ENCODE data around the gene POLG2. TPM values are rescaled to one million over a fixed set of nuclear protein-coding genes. Genes with fewer than 3 reads are reported as not detected.

POLG2 gene
- total and polyA plus RNA-seq, 9 of the 15 experiments (the other 6 are each of a cell fraction or from before 2014, with no cell fraction given): 13.4 to 44.8 (median 37.0) TPM

DNA sequence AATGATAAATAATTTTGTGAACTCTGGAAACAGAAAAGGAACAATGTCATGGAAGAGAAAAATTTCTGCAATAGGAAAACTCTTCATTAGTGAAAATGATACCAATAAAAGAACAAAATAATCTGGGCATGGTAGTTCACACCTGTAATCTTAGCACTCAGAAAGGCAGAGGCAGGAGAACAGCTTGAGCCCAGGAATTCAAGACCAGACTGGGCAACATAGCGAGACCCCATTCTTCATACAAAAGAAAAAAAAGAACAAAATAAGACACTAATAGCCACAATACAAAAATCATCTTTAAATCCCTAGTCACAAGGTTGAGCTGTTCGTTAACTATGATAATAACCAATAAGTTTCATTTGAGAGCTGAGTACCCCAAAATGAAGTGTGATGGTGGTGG, 8.6 kb downstream of the POLG2 start:
- peaks cover 25% of the 10 kb centered on the region for H3K79me2 ChIP-seq (ENCODE audit: control insufficient read depth, insufficient read depth, low read length)
- no peaks in the 10 kb centered on the region for H3K9me1 ChIP-seq (ENCODE audit: control insufficient read depth, insufficient read depth, low read length)
- intact Hi-C loops (cut with micrococcal nuclease): no loop called here
- FAIRE-seq (no peak), ATAC-seq (no peak), DNase-seq (ENCODE audit: extremely low read depth in 1 of 4, low spot score in 3 of 4) (no peak)
- no peaks in the 10 kb centered on the region for H3K27me3 ChIP-seq (ENCODE audit: control insufficient read depth in 2 of 2, insufficient read depth in 2 of 2, low read length in 2 of 2)
- TF ChIP-seq RBM25 (IDR thresholded peaks at IDR 0.05; ENCODE audit: low read depth, low read length, severe bottlenecking) (peak; percentile 6), CREM (IDR thresholded peaks at IDR 0.05; ENCODE audit: low read depth) (no peak), BDP1 (IDR thresholded peaks at IDR 0.05; ENCODE audit: insufficient read depth, insufficient read length) (no peak), RAD21 (CRISPR knock-in tag; conservative IDR thresholded peaks at IDR 0.05 in 1 of 2, IDR thresholded peaks at IDR 0.05 in 1 of 2) (no peak), ZNF121 (CRISPR knock-in tag; conservative IDR thresholded peaks at IDR 0.05) (peak; percentile 73)
- TF ChIP-seq, protein P1, sequence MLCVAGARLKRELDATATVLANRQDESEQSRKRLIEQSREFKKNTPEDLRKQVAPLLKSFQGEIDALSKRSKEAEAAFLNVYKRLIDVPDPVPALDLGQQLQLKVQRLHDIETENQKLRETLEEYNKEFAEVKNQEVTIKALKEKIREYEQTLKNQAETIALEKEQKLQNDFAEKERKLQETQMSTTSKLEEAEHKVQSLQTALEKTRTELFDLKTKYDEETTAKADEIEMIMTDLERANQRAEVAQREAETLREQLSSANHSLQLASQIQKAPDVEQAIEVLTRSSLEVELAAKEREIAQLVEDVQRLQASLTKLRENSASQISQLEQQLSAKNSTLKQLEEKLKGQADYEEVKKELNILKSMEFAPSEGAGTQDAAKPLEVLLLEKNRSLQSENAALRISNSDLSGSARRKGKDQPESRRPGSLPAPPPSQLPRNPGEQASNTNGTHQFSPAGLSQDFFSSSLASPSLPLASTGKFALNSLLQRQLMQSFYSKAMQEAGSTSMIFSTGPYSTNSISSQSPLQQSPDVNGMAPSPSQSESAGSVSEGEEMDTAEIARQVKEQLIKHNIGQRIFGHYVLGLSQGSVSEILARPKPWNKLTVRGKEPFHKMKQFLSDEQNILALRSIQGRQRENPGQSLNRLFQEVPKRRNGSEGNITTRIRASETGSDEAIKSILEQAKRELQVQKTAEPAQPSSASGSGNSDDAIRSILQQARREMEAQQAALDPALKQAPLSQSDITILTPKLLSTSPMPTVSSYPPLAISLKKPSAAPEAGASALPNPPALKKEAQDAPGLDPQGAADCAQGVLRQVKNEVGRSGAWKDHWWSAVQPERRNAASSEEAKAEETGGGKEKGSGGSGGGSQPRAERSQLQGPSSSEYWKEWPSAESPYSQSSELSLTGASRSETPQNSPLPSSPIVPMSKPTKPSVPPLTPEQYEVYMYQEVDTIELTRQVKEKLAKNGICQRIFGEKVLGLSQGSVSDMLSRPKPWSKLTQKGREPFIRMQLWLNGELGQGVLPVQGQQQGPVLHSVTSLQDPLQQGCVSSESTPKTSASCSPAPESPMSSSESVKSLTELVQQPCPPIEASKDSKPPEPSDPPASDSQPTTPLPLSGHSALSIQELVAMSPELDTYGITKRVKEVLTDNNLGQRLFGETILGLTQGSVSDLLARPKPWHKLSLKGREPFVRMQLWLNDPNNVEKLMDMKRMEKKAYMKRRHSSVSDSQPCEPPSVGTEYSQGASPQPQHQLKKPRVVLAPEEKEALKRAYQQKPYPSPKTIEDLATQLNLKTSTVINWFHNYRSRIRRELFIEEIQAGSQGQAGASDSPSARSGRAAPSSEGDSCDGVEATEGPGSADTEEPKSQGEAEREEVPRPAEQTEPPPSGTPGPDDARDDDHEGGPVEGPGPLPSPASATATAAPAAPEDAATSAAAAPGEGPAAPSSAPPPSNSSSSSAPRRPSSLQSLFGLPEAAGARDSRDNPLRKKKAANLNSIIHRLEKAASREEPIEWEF (CRISPR knock-in tag; IDR thresholded peaks at IDR 0.05): no peak
- peaks cover 95% of the 10 kb centered on the region for H3K36me3 ChIP-seq (ENCODE audit: control insufficient read depth, insufficient read depth, low read length)
- no peaks in the 10 kb centered on the region for H3K4me1 ChIP-seq (replicated peaks in 1 of 2; ENCODE audit: control insufficient read depth in 2 of 2, insufficient read depth in 2 of 2, low read length in 2 of 2)
- 100% methylated on average over 2 of the region's 2 CpGs for WGBS (ENCODE audit: insufficient coverage, low coverage, missing lambda C conversion rate)
- in situ Hi-C loops (cut with MboI): no loop called here
- H3K4me3 ChIP-seq: no peak overlapping the region
- no peak overlapping the region for H3K27ac ChIP-seq (ENCODE audit: extremely low read depth, low read depth, low read length)
- no TSS peak for BruUV-seq (replicated peaks)
- no peak overlapping the region for H3K4me2 ChIP-seq (ENCODE audit: insufficient read depth, low read length)
- H4K20me1 ChIP-seq (replicated peaks; ENCODE audit: control insufficient read depth, insufficient read depth, low read length): no peaks in the 10 kb centered on the region
- no peak overlapping the region for H2AFZ ChIP-seq (ENCODE audit: low read depth, low read length)
- no peaks in the 10 kb centered on the region; the same call in 1 of the 2 replicates for H3K9me3 ChIP-seq (replicated peaks; ENCODE audit: control insufficient read depth, insufficient read depth, low read depth, low read length)
- CTCF ChIA-PET (ENCODE audit: low intra/inter-chr PET ratio): no interaction called here
- POLR2A ChIA-PET: interaction anchor here (2.2 kb wide), 1 partner anchor 10 kb away, joined by 9 read pairs; no protein-coding TSS in a partner anchor
- H3K9ac ChIP-seq (ENCODE audit: insufficient read depth in 1 of 2, low read depth in 2 of 2, low read length in 2 of 2): no peak overlapping the region
